ENCODE results near the gene ST3GAL4. TPM values are rescaled to one million over a fixed set of nuclear protein-coding genes. Genes with fewer than 3 reads are reported as not detected.
"Not testable (repeated sequence)": the region's sequence is repeated elsewhere in the genome, so short reads cannot be mapped to it uniquely, and the experiment has no call there.

The ST3GAL4 gene
- total and polyA plus RNA-seq, 2 experiments from 2014 or later: 19.1 to 25.6 TPM

DNA sequence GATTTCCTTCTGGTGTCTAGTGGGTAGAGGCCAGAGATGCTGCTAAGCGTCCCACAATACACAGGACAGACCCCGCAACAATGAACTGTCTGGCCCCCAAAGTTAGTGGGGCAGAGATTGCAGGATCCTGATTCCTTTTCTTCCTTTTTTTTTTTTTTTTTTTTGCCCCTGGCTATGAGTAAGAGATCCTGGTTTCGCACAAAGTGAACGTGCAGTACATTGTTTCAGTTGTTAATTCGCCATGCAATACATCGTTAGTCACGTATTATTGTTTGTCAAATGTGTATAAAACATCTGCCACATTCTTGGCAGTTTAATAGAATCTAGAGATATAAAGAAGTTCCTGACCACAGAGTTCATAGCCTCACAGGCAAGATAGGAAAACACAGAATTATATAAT is 20.2 kb downstream of the ST3GAL4 start:
- Histone ChIP-seq H3K27me3 (no peaks in the 10 kb centered on the region), H3K4me1 (ENCODE audit: low read depth) (peaks cover 11% of the 10 kb centered on the region), H3K27ac (no peak overlapping the region), H3K9me3 (ENCODE audit: low read depth) (no peaks in the 10 kb centered on the region), H3K36me3 (no peaks in the 10 kb centered on the region), H3K4me3 (no peak overlapping the region)
- TF ChIP-seq, protein P1, sequence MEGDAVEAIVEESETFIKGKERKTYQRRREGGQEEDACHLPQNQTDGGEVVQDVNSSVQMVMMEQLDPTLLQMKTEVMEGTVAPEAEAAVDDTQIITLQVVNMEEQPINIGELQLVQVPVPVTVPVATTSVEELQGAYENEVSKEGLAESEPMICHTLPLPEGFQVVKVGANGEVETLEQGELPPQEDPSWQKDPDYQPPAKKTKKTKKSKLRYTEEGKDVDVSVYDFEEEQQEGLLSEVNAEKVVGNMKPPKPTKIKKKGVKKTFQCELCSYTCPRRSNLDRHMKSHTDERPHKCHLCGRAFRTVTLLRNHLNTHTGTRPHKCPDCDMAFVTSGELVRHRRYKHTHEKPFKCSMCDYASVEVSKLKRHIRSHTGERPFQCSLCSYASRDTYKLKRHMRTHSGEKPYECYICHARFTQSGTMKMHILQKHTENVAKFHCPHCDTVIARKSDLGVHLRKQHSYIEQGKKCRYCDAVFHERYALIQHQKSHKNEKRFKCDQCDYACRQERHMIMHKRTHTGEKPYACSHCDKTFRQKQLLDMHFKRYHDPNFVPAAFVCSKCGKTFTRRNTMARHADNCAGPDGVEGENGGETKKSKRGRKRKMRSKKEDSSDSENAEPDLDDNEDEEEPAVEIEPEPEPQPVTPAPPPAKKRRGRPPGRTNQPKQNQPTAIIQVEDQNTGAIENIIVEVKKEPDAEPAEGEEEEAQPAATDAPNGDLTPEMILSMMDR (IDR thresholded peaks at IDR 0.05; ENCODE audit: low read depth, low read length): no peak
- peak in 1 of 2 donors; percentile 83 for DNase-seq (ENCODE audit: low read depth in 1 of 2, low spot score in 1 of 2)

GRCh38 chr11:126378763-126379162 is 23.3 kb downstream of the ST3GAL4 start:
- TF ChIP-seq, protein P1 (IDR thresholded peaks at IDR 0.05; ENCODE audit: low read depth, low read length): no peak
- Histone ChIP-seq H3K27me3 (no peaks in the 10 kb centered on the region), H3K9me3 (ENCODE audit: low read depth) (no peaks in the 10 kb centered on the region), H3K27ac (no peak overlapping the region), H3K36me3 (no peaks in the 10 kb centered on the region), H3K4me3 (no peak overlapping the region), H3K4me1 (ENCODE audit: low read depth) (peaks cover 1% of the 10 kb centered on the region)
- peak in 1 of 2 donors; percentile 89 for DNase-seq (ENCODE audit: low read depth in 1 of 2, low spot score in 1 of 2)

DNA sequence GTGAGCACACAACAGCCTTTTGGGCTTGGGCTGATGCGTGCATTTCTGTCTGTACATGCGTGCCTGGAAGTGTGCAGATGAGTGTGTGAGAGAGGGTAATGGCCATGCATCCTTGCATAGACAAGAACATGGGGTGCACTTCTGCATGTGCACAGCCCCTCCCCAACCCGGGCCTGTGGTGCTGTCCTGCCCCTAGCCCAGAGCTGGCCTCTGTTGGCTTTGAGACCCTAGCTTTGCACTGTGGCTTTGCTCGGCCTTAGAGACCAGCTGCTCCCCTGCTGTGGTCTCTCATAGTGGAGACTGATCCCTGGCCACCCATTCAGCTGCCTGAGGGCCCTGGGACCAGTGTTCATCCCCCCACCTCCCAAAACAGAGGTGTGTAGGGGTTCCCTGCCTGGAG is 25.4 kb downstream of the ST3GAL4 start:
- no peak for DNase-seq (ENCODE audit: low read depth in 1 of 2, low spot score in 1 of 2)
- TF ChIP-seq, protein P1 (IDR thresholded peaks at IDR 0.05; ENCODE audit: low read depth, low read length): no peak

DNA sequence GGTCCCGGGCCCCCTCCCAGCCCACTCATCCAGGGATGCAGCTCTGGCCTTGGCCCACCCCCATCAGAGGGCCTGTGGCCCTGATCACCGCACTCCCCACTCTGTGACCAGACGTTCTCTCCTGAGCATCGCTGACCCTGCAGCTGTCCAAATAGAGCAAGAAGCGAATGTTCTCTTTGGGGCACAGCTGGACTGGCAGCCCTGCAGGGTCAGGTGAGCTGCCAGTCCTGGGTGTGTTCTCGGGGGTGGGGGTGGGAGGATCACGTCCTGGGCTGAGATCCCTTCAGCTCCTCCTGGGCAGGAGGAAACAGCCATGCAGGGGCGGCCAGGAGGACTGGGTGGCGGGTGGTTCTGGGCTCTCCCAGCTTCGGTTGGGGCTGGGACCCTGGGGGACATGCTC is 26.5 kb downstream of the ST3GAL4 start:
- H3K36me3 ChIP-seq; DNase-seq (ENCODE audit: low read depth in 1 of 2, low spot score in 1 of 2); H3K9me3 ChIP-seq (ENCODE audit: low read depth); H3K4me3 ChIP-seq; H3K27me3 ChIP-seq; H3K27ac ChIP-seq; H3K4me1 ChIP-seq (ENCODE audit: low read depth): not testable (repeated sequence)

More for the DNA sequence above, 25.4 kb downstream of the ST3GAL4 start:
- no peak overlapping the region for H3K4me3 ChIP-seq
- no peaks in the 10 kb centered on the region for H3K4me1 ChIP-seq (ENCODE audit: low read depth)
- no peaks in the 10 kb centered on the region for H3K36me3 ChIP-seq
- no peak overlapping the region for H3K27ac ChIP-seq
- H3K27me3 ChIP-seq: no peaks in the 10 kb centered on the region
- no peaks in the 10 kb centered on the region for H3K9me3 ChIP-seq (ENCODE audit: low read depth)

DNA sequence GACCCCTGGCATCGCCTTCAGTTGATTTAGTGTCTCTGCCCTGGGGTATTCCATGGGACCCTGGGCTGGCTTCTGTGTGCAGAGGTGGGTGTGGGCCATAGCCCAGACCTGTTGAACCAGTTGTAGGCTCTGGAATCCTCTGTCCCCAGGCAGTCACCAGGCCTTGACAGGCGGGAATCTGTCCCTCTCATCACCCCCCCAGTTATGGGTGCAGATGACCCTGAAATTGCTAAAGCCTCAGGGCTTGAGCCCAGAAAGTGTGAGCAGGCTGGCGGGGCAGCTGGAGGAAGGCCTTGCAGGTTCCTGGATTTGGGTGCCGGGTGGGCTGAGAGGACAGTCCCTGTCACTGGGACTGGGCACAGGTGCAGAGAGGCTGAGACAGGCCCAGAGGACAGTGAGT is 27.2 kb downstream of the ST3GAL4 start:
- H3K36me3 ChIP-seq; DNase-seq (ENCODE audit: low read depth in 1 of 2, low spot score in 1 of 2); H3K4me3 ChIP-seq; H3K4me1 ChIP-seq (ENCODE audit: low read depth); H3K27me3 ChIP-seq; H3K27ac ChIP-seq; H3K9me3 ChIP-seq (ENCODE audit: low read depth): not testable (repeated sequence)

DNA sequence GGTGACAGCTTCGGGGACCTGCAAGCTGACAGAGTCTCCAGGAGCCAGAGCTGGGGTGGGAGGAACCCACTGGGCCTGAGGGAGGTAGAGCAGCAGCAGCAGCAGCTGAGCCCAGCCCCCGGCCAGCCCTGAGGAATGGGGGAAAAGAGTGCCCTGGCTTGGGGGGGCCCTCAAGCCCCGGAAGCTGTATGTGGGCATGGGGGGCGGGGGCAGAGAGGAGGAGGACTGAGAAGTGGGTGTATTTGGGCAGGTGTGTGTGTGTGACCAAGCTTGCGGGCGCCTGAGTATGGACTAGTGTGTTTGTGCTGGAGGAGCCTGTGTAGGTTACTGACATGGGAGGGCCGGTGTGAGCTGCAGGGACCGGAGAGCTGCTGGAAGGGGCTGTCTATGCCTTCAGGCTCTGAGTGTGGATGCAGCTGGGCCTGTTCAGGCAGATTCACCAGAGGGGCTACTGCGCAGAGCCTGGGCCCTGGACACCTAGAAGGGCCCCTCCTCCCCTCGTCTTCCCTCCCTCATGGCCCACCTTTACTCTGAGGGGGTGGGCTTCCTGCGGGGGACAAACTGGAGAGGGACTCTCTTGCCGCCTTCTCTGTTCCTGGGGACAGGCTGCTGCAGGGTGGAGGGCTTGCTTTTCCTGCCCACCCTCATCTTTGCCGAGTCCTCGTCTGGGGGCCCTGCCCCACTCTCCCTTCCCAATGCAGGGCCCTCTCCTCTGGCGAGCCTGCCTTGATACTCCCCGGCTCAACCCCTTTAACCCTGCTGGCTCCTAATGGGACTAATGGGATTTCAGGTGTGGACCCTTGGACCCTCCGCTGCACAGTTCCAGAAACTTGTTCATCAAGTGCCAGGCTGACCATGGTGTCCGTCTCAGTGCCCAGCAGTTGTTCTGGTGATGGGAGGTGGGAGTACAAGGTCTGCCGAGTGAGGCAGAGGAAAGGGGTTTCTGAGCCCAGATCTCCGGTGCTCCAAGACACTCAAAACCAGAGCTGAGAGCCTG is 28.2 kb downstream of the ST3GAL4 start:
- no peak overlapping the region for H3K4me3 ChIP-seq
- H3K27ac ChIP-seq: no peak overlapping the region
- no peaks in the 10 kb centered on the region for H3K27me3 ChIP-seq
- TF ChIP-seq, protein P1 (IDR thresholded peaks at IDR 0.05; ENCODE audit: low read depth, low read length): no peak
- no peaks in the 10 kb centered on the region for H3K36me3 ChIP-seq
- DNase-seq (ENCODE audit: low read depth in 1 of 2, low spot score in 1 of 2): no peak
- no peaks in the 10 kb centered on the region for H3K9me3 ChIP-seq (ENCODE audit: low read depth)
- H3K4me1 ChIP-seq (ENCODE audit: low read depth): peaks cover 5% of the 10 kb centered on the region

Data from cardiac muscle cell (in vitro differentiated cells and primary cell).